ENCODE data around the gene D2HGDH.

D2HGDH gene

DNA sequence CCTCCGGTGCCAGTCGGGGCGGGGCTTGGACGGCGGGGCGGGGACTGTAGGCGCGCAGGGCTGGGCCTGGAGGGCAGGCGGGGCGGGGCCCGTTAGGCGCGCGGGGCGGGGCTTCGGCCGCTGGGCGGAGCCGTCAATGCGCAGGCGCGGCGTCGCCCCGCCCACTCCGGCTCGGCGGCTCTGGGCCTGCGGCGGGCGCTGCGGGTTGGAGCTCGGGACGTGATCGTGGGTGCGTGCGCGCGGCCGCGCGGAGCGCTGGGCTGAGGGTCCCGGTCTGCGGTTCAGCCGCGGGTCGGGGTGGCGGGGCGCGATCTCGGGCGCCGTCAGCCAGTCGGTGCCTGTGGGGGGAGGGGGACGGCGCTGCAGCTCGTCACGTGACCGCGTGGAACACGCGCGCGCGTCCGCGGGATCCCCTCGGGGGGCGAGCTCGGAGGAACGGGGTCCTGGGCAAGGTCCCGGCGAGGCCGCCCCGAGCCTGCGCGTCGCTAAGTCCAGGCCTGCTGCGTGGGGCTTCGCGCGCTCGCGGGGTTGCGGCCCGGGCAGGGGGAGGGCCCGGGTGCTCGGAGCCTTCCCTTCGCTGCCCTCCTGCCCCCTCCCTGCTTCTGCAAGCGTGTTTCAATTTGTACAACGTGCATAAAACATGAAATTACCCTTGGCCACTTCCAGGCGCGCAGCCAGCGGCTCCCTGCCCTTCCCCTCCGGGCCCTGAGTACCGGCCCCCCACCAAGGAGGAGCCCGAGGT, at the start of gene D2HGDH:
Gene D2HGDH, plus strand, starts transcription at position 164 of the 742 bp plus-strand sequence. CDS start 595 bp downstream, outside the sequence.
- peak; percentile 66 for DNase-seq

DNA sequence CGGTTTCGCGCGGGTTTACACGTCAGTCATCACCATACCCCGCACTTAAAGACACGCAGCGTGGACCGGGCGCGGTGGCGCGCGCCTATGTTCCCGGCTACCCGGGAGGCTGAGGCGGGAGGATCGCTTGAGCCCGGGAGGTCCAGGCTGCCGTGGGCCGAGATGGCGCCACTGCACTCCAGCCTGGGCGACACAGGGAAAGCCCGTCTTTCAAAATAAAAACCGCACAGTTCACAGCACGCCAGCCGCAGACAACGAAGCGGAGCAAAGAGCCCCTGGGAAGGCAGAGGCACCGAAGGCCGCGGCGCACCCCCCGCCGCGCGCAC, 48.1 kb upstream of the D2HGDH start:
- no peak for DNase-seq

DNA sequence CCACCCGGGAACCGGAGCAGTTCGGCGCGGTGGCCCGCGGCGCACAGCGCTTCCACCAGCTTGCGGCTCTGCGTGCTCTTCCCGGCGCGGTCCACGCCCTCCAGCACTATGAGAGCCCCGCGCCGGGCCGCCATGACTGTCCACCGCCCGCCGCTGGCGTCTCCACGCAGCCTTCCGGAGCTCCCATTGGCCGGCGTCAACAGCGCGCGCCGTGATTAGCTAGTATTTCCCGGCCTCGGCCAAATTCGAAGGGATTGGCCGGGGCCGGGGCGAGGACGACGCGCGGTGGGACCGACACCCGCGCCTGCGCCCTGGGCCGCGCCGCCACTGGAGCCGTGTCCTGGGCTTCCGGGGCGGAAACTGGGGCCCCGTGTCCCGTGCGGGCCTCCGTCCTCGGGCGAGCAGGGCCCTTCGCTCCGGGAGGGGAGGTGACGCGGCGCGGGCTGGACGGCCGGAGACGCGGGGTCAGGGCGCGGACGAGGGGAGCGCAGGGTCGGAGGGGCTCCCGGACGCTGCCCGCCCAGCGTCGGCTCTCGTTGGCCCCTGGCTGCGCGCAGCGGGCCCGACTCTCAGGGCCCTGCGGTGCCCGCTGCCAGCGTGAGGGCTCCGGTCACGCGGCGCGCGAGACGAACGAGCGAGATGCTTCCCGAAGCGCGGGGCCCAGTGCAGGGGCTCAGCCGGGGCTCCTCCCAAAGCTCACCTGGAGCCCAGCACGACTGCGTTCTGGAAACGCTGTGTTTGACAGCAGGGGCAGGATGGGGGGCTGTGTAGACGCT, 47.6 kb upstream of the D2HGDH start, which contains the start of gene DTYMK:
Gene DTYMK, minus strand, starts transcription at position 166 of the 776 bp plus-strand sequence. Its CDS starts 32 bp downstream, at position 134.
- DNase-seq, result peak; percentile 86

DNA sequence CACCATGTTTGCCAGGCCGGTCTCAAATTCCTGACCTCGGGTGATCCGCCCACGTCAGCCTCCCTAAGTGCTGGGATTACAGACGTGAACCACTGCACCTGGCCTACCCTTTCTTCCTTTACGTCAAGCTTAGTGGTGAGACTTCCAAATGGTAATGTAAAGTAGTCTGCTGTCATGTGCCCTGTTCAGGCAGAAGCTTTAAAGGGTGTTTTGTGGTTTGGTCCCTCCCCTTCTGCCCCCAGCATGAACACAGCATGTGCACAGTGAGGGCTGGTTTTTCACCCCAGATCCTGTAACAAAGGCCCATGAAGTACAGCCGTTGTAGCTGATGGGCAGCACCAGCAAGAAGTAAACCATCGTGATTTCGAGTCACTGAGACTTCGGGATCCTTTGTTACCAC, 45.1 kb upstream of the D2HGDH start:
- no peak for DNase-seq

DNA sequence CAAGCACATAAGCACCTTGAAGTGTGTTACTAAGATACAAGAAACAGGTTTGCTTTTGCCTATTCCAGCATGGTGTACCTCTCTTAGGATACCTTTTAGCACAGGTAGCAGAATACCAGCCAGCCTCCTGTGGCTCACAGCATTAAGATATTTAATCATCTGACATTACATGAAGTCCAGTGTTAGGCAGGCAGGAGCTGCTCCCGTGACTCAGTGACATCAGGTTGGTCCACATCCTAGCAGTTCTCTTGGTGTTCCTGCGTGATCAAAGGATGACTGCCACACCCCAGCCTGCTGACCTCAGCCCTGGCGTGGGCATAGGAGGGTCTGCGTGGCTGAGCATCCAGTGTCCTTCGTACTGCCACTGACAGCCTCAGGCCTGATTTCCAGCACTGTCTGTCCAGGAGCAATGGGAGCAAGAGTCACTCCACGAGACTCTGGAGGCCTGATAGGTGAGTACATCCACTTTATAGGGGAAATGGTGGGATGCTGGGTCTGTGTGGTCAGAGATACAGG, 44.2 kb upstream of the D2HGDH start:
- no peak for DNase-seq

DNA sequence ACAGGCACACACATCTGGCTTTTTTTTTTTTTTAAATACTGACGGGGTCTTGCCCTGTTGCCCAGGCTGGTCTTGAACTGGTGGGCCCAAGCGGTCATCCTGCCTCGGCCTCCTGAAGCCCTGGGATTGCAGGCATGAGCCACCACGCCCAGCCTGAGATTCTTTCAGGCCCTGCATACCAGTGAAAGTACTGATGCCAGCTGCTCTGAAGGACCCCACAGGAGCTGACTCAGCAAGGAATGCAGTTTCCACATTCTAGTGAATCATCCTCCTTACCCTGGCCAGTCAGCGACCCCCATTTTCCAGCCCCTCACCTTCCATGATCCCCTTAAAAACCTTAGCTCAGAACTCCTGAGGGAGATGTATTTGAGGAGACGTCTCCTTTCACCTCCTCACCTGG, 42.0 kb upstream of the D2HGDH start:
- DNase-seq, result no peak

DNA sequence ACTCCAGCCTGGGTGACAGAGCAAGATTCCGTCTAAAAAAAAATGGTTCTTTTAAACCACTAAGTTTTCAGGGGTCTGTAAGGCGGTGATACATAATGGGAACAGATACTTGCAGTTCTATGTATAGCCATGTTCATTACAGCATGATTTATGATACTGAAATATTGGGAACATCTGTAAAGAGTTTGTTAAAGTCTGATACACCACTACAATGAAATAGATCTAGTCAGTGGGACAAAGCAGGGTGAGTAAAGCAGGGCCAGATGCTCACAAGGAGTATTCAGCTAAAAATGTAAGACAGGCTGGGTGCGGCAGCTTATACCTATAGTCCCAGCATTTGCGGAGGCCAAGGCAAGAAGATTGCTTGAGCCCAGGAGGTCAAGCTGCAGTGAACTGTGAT, 38.8 kb upstream of the D2HGDH start:
- no peak for DNase-seq

DNA sequence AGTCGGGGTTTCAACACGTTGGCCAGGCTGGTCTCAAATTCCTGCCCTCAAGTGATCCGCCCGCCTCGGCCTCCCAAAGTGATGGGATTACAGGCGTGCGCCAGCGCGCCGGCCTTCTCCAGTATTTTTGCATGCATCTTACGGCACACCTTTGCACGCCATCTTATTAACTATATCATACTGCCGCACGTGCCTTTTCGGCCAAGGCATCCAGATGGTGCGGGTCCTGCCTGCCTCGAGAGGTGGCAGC, 33.4 kb upstream of the D2HGDH start:
- DNase-seq, result no peak

DNA sequence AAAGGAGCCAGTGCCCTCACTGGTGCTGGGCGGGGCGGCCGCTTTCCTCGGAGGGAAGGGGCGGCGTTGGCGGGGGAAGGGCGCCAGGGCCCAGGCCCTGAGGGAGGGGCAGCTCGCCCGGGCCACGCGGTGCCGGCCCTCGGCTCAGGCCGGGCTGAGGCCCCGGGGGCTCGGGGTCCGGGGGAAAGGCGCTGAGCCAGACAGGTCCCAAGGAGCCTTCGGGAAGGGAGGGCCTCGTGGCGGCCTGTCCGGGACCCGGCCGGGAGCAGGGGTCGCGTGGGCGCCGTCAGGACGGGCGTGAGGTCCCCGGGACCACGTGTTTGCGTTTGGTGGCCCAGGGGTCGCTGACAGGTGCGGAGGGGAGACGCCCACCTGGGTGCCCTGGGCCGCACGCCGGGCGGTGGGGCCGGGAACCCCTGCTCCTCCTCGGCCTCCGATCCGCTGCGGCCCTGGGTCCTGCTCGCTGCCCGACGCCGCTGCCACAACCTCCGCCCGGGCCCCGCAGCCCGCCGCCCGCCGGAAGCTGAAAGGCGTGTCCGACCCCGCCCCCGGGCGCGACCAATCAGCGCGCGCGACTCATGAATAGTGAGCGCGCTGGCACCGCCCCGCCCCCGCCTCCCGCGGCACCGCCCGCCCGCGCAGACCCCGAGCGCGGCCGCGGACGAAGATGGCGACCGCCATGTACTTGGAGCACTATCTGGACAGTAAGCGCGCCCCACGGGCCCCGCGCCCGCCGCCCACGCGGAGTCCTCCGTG, 32.9 kb upstream of the D2HGDH start, which contains the start of gene ING5:
Gene ING5, plus strand, starts transcription at position 641 of the 756 bp plus-strand sequence. Its CDS starts 27 bp downstream, at position 668.
- peak; percentile 74 for DNase-seq

DNA sequence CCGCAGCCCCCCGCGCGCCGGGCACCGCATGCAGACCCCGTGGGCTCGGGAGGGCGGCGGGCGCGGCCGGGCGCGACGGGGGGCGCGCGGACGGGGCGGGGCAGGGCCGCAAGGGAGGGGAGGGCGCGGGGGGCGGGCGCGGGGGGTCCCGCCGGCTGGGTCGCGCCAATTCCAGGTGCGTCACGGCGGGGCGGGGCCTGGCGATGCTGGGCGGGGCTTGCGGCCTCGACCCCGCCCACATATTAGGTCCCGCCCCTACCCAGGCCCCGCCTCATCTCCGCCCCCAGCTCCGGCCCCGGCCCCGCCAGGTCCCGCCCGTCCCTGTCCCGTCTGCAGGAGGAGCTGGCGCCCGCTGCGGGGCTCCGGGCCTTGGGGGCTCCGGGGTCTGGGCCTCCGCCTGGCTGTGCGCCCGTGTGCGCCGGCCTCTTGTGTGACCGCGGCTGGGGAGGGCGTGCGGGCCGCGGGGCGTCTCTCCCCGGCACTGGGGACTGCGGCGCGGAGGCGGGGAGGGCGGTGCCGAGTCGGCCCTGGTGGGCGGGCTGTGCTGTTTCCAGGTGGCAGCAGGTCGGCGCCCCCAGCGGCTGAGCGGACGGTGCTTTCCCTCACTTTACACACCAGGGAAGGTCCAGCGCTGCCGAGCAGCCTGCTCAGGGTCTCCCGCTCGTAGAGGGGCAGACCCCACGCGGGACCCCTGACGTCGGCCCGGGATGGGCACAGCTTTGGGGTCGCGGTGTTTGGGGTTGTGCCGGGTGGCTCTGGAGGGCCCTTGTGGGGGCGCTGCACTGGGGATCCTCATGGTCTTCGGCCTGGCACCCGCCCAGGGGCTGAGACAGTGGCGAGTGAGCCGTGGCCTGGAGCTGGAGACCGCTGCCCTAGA, 32.0 kb upstream of the D2HGDH start:
- peak; percentile 57 for DNase-seq

DNA sequence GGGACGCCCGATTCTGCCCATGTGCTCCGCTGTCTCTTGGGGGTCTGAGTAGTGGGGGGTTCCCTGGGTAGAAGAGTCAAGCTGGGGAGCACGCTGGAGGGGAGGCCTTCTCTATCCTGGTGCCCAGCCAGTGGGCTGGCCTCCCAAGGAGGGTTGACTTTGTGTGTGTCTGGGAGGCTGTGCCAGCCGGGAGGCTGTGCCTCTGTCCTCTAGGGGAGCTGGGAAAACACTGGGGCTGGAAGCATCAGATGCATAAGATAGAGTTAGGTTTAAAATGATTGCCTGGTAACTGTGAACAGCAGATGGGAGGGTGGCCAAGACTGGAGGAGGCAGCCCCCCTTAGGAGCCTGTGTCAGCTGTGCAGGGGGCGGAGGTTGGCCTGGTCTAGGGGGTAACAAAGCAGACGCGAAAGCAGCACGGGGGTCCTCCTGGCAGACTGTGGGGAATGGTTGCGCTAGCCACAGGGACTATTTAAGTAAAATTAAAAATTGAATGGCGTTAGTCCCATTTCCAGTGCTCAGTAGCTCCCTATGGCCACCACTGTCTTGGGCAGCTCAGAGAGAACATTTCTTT, 31.3 kb upstream of the D2HGDH start:
- no peak for DNase-seq

DNA sequence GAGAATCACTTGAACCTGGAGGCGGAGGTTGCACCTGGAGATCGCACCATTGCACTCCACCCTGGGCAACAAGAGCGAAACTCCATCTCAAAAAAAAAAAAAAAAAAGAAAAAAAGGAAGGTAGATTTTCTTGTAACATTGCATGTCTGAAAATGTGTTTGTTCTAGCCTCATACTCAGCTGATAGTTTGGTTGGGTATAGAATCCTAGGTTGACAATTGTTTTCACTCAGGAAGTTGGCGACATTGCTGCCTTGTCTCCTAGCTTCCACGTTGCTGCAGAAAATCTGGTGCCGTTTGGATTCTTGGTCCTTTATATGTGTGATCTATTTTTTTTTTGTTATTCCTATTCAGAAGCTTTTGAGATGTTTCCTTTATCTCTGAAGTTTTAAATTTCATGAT, 27.9 kb upstream of the D2HGDH start:
- no peak for DNase-seq

DNA sequence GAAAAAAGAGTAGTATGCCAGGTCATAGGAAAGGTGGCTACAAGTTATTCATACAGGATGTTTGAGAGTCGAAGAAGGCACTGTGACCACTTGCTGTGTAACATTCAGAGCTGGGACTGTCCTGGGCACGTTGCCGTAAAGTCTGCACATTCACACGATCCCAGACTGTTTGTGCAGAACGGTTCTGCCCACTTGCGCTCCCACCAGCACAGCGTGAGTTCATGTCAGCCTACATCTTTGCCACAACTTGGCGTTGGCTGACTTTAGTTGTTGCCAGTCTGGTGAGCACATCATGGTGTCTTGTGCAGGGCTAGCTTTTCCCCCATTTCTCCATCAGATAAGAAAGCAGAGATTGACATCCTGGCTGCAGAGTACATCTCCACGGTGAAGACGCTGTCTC, 25.6 kb upstream of the D2HGDH start:
- DNase-seq, result no peak

DNA sequence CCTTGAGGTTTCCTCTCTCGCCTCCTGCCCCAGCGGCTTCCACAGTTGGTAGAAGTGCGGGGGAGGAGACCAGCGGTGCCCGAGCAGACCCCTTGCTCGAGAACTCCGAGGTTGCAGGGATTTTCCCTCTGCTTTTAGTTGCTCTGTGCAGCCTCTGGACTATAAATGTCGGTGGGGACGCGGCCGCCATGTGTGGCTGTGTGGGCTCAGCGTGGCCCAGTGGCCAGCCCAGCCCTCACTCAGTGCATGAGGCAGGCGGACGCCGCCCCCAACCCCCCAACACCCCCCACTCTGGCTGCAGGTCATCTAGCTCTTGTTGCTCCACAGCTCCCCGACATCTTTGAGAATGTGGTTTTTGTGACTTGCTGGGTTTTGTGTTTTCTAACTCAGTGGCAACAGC, 15.3 kb upstream of the D2HGDH start:
- DNase-seq, result no peak

DNA sequence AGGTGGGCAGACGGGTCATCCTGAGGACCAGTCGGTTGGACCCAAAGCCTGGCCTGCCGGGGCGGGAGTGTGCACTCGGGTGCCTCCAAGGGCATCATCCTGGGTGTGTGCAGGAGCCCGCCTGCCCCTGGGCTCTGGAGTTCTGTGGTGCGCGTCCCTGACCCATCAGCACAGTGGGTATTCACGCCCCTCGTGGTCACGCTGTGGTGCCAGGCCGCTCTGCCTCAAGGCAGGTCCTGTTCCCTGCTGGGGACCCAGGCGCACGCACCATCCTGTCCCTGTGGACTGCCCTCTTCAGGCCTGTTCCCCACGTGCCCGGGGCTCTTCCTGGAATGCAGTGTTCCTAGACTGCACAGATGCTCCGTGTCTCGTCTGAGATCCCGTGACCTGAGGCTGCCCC, 14.3 kb upstream of the D2HGDH start:
- DNase-seq, result no peak

DNA sequence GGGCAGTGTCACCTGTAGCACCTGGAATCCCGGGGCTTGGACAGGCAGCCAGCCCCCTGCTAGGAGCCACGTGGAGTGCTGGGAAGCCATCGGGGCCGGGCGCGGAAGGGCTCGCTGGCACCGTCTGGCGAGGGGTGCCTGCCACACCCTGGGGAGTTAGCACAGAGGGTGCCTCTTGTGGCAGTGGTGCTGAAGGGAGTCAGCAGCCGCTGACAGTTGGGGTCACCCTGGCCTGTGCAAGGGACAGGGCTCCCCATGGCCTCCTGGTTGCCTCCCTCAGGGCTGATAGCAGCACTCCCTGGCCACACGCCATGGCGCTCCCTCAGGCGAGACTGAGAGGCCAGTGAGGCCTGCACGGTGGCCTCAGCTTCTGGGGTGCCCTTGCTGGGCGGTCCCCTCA, 13.9 kb upstream of the D2HGDH start:
- DNase-seq, result no peak

DNA sequence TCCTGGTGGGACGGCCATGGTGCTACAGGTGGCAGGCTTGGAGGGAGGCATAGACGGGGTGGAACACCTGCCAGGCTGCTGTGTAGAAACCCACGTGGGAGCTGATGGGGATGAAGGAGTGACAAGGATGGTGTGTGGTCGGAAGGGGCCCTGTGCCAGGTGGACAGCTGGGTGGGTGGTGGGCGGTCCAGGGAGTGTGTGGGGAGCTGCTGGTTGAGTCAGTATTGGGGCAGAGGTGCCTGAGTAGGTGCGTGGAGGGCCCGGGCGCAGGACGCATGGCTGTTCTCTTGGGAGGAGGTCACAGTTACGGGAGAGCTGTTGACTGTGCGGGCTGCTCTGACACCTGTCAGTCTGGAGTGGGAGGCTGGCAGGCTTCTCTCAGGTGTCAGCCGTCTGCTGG, 12.6 kb upstream of the D2HGDH start:
- no peak for DNase-seq

DNA sequence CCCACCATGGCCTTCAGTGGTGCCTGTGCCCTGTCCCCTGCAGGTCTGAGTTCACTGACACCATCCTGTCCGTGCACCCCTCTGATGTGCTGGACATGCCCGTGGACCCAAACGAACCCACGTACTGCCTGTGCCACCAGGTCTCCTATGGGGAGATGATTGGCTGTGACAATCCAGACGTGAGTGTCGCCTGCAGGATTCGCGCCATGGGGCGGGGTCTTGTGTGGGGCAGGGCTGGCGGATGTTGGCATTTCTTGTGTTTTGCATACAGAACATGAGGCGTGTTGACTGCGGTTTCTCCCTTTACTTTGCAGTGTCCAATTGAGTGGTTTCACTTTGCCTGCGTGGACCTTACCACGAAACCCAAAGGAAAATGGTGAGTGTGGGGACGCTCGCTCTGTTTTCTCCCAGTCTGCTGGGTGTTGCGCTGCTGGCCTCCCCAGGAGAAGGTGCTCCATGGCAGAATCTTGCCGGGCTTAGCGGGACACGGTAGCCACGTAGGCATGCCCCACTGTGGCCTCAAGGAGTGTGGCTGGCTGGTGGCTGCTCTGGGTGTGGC, 11.5 kb upstream of the D2HGDH start:
- DNase-seq, result no peak

DNA sequence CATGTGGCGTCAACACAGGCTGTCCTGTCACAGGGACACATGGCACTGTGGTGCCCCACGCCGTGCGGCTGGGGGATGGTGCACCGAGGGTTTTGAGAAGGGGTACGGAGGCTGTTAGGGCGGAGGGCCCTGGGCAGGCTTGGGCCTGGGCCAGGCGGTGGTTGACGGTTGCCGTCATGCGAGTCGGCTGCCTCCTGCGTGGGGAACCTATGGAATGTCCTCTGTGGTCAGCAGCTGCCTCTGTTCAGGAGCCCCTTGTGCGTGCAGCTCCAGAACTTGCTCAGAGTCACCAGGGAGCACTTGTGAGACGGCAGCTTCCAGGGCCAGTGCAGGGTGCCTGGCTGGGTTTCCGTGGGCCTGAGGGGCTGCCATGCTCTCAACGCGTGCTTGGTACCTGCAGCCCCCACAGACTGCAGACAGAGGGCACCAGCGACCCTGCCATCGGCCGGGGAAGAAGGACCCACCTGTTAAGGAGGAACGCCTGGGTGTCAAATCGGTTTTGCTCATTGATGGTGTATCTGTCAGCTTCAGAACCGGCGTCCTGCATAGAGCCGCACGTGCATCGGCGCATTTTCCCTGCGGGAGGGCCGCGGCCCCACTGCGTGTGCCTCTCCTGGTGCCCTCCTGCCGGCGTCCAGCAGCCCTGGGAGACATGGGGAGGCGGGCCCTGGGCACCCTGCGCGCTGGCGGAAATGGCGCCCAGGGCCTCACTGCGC, 10.0 kb upstream of the D2HGDH start:
- no peak for DNase-seq

DNA sequence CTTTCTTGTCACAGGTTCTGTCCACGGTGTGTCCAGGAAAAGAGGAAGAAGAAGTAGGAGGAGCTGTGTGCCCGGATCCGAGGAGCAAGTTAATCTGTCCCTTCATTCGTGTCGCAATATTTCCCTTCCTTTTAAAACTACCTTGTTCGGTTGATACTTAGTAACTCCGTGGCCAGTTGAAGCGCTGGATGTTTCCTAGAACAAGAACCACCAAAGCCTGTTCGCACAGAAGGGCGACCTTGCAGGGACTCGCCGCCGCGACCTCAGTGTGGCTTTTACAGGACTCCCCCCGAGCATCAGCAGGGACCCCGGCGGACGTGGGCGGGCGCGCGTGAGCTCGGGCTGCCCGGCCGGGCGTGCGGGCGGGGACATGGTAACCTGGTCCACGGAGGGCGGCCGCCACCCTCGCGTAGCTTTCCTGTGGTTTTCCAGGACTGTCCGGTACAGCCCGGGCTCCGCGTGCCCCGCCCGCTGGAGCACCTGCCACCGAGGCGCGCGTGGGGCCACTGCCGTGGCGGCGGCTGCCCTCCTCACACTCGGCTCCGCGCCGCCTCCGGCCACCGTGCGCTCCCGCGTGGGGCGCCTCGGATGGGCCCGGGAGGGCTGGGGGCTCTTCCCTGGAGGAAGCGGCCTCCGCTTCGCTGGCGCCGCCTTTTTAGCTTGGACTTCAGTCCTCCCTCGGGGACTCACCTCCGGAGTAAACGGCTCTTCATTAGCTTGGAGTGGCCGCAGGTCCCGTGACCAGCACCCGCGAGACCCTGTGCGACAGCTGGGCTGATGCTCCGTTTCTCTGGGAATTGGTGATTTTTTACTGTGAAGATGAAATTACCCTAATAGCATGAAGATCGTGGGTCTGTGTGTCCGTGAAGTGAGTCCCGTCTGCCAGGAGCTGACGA, 9.2 kb upstream of the D2HGDH start:
- DNase-seq, result no peak
